DMS79 (cell line): ENCODE data around the gene ITGA11.

Experiments
- DNase-seq: peaks from one replicate; lab custom pipeline; 2025; lab: John Stamatoyannopoulos, UW

The ITGA11 gene

DNA sequence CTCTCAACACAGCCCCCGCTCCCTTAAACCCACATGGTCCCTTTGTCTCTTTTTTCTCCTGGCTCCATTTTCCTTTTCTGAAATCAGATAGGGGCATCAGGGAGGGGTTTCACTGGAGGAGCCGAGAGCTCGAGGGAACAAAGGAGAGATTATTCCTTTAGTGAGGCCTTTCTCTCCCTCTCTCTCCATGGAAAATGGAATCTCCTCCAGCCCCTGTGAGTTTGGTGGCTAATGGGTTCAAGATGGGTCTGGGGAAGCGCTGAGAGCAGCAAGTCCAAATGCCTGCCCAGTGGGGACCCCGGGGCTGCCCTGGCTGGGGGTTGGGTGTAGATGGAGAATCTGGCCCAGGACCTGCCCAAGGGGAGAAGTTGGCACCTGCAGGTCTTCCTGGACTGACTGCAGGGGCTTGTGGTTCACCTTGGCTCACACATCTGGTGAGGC is 56.8 kb downstream of the ITGA11 start:
- no peak for DNase-seq

DNA sequence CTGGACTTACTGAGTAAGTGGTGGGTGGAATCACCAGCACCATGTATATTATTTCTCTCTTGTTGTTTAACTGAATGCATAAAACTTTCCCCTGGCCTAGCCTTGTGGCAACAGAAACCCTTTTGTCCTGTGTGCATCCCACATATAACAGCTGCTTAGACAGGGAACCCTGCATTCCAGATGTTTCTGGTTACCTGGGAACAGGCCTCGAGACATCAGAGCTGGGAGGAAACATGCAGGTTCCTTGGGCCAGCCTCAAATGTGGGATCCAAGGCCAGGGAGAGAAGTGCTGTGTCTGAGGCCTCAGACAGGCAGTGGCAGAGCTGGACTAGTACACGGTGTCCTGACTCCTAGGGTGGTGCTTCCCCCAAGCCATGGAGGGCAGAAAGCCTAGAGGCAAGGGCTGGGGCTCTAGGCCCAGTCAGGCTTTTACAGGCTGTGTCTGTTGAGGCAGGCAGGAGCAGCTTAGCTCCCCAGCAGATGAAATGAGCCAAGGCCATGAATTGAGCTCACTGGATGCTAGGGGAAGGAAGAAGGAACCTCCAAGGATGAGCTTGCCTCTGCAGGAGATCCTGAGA is 57.7 kb downstream of the ITGA11 start:
- DNase-seq, result no peak

DNA sequence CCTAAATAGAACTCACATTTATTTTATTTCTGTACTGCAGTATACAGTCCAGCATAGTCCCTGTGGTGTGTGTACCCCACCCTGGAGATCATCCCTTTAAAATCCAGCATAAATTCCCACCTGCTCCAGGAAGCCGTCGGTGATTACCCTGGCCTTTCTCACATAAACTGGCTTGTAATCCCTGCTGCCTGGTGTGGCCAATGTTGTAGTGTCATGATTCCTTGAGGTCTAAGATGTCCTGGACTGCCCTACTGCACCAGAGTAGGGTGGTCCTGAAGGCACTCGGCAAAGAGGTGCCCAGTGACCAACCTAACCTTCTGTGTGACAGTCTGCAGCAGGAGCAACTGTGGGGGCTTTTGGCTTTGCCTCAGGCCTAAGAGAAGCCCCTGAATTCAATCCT is 58.9 kb downstream of the ITGA11 start:
- DNase-seq, result no peak

DNA sequence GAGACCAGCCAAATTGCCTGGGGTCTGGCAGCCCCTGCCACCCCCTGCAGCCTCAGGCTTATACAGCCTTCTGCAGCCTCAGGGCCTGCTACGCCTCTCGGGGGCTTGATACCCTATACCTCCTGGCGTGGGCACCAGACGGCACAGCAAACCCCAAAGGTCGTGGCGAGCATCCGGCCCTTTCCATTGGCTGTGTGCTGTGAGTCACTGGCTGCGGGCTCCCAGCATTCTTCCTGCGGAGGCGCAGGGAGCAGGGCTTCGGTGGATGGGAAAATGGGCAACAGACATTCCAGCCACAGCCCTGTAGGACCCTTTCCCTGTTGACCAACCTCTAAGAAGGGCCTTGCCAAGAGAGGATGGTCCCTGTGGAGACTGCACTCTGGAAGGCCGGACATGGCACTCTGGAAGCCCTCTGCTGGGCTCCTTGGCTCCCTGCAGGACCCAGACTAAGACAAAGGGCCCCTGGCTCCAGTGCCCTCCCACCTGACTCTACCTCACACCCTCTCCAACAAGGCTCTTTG is 59.6 kb downstream of the ITGA11 start:
- no peak for DNase-seq

DNA sequence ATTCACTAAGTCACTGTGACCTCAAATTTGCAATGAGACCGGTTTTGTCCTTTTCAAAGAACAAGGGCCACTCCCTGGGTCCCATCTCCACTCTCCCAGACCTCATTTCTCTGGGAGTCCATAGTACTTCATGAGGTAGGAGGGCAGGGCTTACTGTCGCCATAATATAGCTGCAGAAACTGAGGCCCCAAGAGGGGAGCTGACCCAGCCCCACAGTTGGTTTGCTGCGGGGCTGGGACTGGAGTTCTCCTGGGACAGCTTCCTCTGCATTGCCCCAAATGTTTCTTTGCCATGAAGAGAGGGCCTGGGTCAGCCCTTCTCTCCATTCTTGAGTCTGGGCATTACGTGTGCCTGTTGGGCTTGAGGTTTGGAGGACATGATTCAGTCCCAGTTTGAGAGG is 60.1 kb downstream of the ITGA11 start:
- DNase-seq, result no peak

DNA sequence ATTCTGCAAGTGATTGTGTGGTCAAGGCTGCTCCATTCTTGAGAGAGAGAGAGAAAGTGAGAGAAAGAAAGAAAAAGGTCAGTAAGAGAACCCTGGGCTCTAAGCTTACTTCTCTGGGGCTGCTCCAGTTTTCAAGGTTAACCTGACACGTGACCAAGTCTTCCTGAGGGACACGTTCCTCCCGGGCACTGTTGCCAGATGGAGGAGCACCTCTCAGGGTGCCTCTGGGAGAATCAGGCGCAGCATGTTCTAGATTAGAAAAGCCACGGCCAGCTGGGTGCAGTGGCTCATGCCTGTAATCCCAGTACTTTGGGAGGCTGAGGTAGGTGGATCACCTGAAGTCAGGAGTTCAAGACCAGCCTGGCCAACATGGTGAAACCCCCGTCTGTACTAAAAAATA is 60.8 kb downstream of the ITGA11 start:
- no peak for DNase-seq

DNA sequence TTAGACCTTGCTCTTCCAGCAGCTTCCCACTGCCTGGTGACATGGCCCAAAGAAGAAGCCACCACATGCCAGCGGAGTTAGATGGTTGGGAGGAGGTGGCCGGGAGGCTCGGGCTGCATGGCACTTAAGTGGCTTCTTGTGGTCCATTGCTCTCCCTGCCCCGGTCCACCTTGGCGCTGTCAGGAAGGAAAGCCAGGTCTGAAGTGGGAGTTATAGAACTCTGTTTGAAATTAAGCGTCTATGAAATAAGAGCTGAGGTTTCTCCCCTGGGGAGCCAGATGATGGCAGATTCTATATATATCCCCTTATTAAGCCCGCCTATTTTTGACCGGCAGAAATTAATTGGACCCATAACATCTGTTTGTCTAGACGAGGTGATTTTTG is 61.2 kb downstream of the ITGA11 start:
- DNase-seq, result no peak

DNA sequence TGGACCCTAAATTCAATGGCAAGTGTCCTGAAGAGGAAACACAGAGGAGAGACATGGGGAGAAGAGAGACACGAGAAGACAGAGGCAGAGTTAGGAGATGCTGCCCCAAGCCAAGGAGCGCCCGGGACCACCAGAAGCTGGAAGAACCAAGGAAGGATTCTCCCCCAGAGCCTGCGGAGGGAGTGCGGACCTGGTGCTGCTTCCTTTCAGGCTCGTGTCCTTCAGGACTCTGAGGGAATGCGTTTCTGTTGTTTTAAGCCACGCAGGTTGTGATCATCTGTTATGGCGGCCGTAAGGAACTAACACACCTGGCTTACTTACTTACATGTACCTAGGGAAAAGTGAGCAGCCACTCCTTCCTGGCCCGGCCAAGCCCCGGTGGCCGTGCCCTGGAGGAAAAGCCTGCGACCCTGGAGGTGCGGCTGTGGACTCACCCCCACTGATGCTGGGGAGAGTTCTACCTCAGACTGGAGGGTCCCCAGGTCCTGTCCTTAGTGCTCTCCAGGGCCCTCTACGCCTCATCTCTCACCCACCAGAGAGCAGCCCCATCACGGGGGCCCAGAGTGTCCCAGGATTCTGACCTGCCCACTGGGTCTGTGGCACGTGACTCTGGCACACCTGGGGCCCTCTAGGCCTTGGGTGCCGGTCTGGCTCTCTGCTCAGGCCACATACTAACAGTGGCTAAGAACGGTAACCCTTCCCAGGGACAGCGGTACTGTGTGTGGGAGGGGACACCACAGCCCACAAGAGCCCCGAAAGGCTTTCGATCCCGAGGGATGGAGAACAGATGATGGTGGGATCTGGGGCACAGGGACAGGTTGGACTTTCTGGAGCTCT is 61.8 kb downstream of the ITGA11 start:
- DNase-seq, result no peak

DNA sequence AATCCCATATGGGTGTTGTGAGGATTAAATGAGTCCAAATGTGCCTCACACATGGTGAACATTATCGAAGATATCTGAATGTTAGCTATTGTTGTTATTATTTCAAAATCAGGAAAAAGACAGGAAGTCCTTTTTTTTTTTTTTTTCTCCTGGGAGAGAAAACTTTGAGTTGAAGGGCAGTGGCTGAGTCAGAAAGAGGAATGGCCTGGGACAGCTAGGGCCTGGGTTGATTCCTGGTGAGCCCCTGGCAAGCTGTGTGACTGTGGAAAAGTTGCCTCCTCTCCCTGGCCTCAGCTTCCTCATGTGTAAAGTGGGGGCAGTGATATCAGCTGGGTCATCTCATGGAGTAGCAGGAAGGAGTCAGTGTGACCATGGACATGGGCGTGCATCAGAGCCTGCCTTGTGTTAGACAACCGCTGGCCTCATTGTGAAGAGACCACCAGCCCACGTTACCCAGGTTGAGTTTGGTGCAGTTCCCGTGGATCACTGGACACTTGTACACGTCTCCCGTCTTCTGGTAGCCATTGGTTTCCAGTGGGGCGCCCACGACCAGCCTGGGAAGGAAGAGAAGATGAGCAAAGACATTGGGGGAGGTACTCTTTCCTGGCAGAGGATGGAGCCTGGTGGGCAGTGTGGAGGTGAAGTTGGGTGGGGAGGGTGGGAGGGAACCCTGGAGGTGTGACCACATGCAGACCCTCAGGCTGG is 63.1 kb downstream of the ITGA11 start:
- DNase-seq, result no peak

GRCh38 chr15:68367992-68368391 is 64.0 kb downstream of the ITGA11 start:
- DNase-seq, result no peak

- no peak for DNase-seq
Observed at GRCh38 chr15:68367226-68367625, 64.7 kb downstream of the ITGA11 start.

- no peak for DNase-seq
Observed at GRCh38 chr15:68366314-68366713, 65.6 kb downstream of the ITGA11 start.

- no peak for DNase-seq
Observed at GRCh38 chr15:68365770-68366169, 66.2 kb downstream of the ITGA11 start.

GRCh38 chr15:68365140-68365745 is 66.7 kb downstream of the ITGA11 start:
- no peak for DNase-seq

GRCh38 chr15:68364660-68365035 is 67.3 kb downstream of the ITGA11 start:
- DNase-seq, result no peak

- no peak for DNase-seq
Observed at GRCh38 chr15:68364028-68364659, 67.8 kb downstream of the ITGA11 start.

- no peak for DNase-seq
Observed at GRCh38 chr15:68363353-68363752, 68.6 kb downstream of the ITGA11 start.

DNA sequence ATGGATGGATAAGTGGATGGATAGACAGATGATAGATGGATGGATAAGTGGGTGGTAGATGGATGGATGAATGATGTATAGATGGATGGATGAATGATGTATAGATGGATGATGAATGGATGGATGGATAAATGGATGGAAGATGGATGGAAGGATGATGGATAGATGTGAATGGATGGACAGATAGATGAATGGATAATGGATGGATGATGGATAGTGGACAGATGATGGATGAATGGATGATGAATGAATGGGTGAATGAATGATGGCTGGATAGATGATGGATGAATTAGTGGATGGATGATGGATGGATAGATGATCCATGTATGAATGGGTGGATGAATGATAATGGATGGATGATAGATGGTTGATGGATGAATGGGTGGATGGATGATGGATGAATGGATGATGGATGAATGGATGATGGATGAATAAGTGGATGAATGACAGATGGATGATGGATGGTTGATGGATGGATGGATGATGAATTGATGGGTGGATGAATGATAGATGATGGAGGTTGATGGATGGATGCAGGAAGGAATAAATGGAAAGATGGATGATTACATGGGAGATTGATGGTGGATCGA is 69.3 kb downstream of the ITGA11 start:
- no peak for DNase-seq

DNA sequence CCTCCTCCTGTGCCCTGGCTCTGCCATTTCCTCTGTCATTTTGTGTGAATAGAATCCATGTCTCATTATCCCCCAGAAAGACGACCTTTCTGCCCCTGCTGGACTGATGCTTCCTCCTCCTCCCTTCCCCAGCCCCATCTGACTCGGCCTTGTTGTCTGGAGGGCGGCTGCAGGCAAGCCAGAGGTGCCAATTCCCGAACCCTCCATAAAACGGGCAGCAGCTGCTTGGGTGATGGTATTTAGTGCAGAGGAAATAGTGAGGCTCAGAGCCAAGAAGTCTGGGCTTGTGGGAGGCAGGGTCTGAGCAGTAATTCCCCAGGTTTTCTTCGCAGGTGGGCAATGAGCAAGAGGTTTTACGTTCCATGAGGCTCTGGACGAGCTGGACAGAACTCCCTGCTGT is 71.2 kb downstream of the ITGA11 start:
- DNase-seq, result no peak

- DNase-seq, result no peak
Observed at GRCh38 chr15:68356778-68357177, 75.2 kb downstream of the ITGA11 start.

DNA sequence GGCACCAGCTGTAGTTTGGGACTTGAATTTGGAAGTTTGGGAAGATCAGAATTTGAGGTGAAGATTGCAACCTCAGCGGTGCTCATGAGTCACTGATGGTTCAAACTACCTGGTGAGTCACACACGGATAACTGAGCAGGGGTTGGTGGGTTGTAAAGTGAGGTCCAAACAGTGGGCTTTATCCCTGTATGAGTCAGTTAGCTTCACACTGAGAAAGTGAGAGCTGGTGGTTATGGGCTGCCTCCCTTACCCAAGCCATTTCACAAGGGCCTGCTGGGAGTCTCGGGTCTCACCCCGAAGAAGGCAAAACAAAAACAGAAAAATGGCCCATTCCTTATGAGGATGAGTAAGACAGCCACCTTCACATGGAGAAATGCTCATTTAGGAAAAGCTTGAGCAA is 77.0 kb downstream of the ITGA11 start:
- no peak for DNase-seq

DNA sequence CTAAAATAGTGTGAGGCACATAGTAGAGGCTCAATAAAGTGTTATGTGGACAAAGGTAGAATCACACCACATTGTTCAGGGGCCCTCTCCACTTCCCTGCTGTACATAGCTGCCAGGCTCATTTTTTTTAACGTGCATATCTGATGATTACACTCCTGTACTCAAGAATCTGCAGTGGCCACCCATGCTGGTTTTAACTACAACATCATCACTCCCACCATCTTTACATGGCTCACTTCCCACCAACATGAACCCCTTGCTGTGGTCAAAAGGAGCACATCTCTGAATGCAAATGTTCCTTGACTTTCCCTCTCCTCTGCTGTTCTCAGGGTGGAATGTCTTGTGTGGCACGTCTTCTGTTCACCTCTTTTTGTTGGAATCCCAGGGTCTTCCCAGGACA is 77.7 kb downstream of the ITGA11 start:
- no peak for DNase-seq
